Endodermal cell (in vitro differentiated cells): ENCODE results near the gene C9orf50. TPM values are rescaled to one million over a fixed set of nuclear protein-coding genes. Genes with fewer than 3 reads are reported as not detected.
A peak's percentile ranks its signal among the peaks of the same experiment; 100 is the strongest.
"Not testable (repeated sequence)": the region's sequence is repeated elsewhere in the genome, so short reads cannot be mapped to it uniquely, and the experiment has no call there.

Experiments
- DNase-seq: peaks from one replicate; pipeline ENCODE4 v3.0.0-alpha.2; 2017
- H3K27ac ChIP-seq: 2 replicates; pipeline ENCODE4 v1.5.1; 2013; ENCODE audit warnings: mild to moderate bottlenecking, low read depth, low read length, moderate library complexity
- H3K27me3 ChIP-seq: 2 replicates; pipeline ENCODE4 v1.6.1; 2013; ENCODE audit warnings: mild to moderate bottlenecking, low read length, moderate library complexity; ENCODE audit not compliant: insufficient read depth, control insufficient read depth, poor library complexity, severe bottlenecking
- H3K36me3 ChIP-seq: 2 replicates; pipeline ENCODE4 v1.7.0; 2013; ENCODE audit warnings: mild to moderate bottlenecking, low read length, moderate library complexity; ENCODE audit not compliant: control insufficient read depth, insufficient read depth
- H3K4me1 ChIP-seq: one replicate; pipeline ENCODE4 v1.7.0; 2013; ENCODE audit warnings: low read length; ENCODE audit not compliant: control insufficient read depth, insufficient read depth
- H3K4me3 ChIP-seq: 2 replicates; pipeline ENCODE4 v1.5.1; 2013; ENCODE audit warnings: mild to moderate bottlenecking, low read length, moderate library complexity
- H3K9ac ChIP-seq: 2 replicates; pipeline ENCODE4 v1.6.1; 2013; ENCODE audit warnings: mild to moderate bottlenecking, low read length, moderate library complexity; ENCODE audit not compliant: poor library complexity, severe bottlenecking; ENCODE audit errors: extremely low read depth
- H3K9me3 ChIP-seq: 2 replicates; pipeline ENCODE4 v1.6.1; 2013; ENCODE audit warnings: mild to moderate bottlenecking, low read length, moderate library complexity; ENCODE audit not compliant: control insufficient read depth
- H3K27ac Mint-ChIP-seq: 2 replicates; pipeline ENCODE4 v1.8.0; 2020; ENCODE audit warnings: mixed read lengths
- H3K27me3 Mint-ChIP-seq: 2 replicates; pipeline ENCODE4 v1.8.0; 2021; ENCODE audit warnings: mild to moderate bottlenecking, mixed read lengths; ENCODE audit not compliant: insufficient read depth
- H3K36me3 Mint-ChIP-seq: 2 replicates; pipeline ENCODE4 v1.8.0; 2020; ENCODE audit warnings: low read depth, mixed read lengths
- H3K4me1 Mint-ChIP-seq: 2 replicates; pipeline ENCODE4 v1.8.0; 2020; ENCODE audit warnings: mixed read lengths
- H3K4me3 Mint-ChIP-seq: 2 replicates; pipeline ENCODE4 v1.8.0; 2020; ENCODE audit warnings: mild to moderate bottlenecking, moderate library complexity, mixed read lengths
- H3K9me3 Mint-ChIP-seq: 2 replicates; pipeline ENCODE4 v1.8.0; 2020; ENCODE audit warnings: mild to moderate bottlenecking, mixed read lengths
- CTCF ChIP-seq: fragments of 200-600 bp; sonication (generic); conservative IDR thresholded peaks from 2 replicates; pipeline ENCODE4 v1.5.0; 2021; ENCODE audit warnings: antibody characterized with exemption, mild to moderate bottlenecking
- WGBS, 2 experiments: methylation state at CpG; one replicate each; pipeline versions ENCODE4 v1.1.5 to v1.1.7; 2013; ENCODE audit warnings: missing lambda C conversion rate in 2 of 2, mixed read lengths in 1 of 2; ENCODE audit not compliant: insufficient coverage in 1 of 2, insufficient read length in 1 of 2; 5-methylcytosine and 5-hydroxymethylcytosine counted together
- total RNA-seq, 2 donors: library from RNA; stranded (reverse); fragmentation: NEBNext Ultra II Directional in 1 of 2; extraction: Animal tissue kit (Norgen Biotek cat#: 25700) in 1 of 2; gene quantifications; 2 replicates in 1 of 2; 3 replicates in 1 of 2; pipeline ENCODE4 v1.2.1, GENCODE V29; 2021

C9orf50 gene
- total RNA-seq, 2 donors from 2014 or later, result not detected

- no peak overlapping the region for H3K27ac Mint-ChIP-seq
- H3K4me3 Mint-ChIP-seq, result peak overlapping the region; percentile 46
- H3K27me3 ChIP-seq, result peaks cover 48% of the 10 kb centered on the region
- WGBS, 2 experiments, result 8 to 15% methylated on average over 25 to 88 of the region's 88 CpGs
- H3K4me1 ChIP-seq, result no peaks in the 10 kb centered on the region
- H3K27ac ChIP-seq, result no peak overlapping the region
- no peaks in the 10 kb centered on the region for H3K36me3 ChIP-seq
- H3K4me3 ChIP-seq, result no peak overlapping the region
- DNase-seq, result peak; percentile 65
- H3K4me1 Mint-ChIP-seq, result peaks cover 7% of the 10 kb centered on the region
- TF ChIP-seq CTCF, result no peak
- H3K36me3 Mint-ChIP-seq, result no peaks in the 10 kb centered on the region
- H3K9ac ChIP-seq, result no peak overlapping the region
- peaks cover 45% of the 10 kb centered on the region for H3K27me3 Mint-ChIP-seq
- H3K9me3 Mint-ChIP-seq, result no peaks in the 10 kb centered on the region
- no peaks in the 10 kb centered on the region for H3K9me3 ChIP-seq
Measured at GRCh38 chr9:129665814-129666520, 45.1 kb upstream of the C9orf50 start.

DNA sequence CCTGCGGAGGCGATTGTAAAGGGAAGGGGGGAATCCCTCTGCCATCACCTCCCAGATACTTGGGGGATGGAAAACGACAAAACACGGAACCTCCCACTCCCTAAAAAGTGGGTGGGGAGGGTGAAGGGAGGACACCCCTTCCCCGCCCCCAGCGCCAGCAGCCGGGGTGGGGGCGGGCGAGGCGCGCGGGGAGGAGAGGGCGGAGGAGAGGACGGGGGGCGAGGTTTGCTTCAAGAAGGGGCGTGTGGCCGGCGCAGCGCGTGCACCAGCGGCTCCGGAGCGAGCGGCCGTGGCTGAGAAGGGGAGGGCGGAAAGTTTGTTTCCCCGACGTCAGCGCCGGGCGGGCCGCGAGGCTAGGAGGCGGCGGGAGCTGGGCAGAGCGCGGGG is 44.5 kb upstream of the C9orf50 start, which contains the start of gene PRRX2:
TSS of gene PRRX2 (plus strand) at position 259 of the 387 bp plus-strand sequence. CDS start 221 bp downstream, outside the sequence.
- no peak within 1 kb of the TSS for H3K27ac Mint-ChIP-seq
- WGBS, 2 experiments, result 2 to 3% methylated on average over 5 to 35 of the region's 37 CpGs
- peaks cover 7% of the 10 kb centered on the region for H3K4me1 Mint-ChIP-seq

DNA sequence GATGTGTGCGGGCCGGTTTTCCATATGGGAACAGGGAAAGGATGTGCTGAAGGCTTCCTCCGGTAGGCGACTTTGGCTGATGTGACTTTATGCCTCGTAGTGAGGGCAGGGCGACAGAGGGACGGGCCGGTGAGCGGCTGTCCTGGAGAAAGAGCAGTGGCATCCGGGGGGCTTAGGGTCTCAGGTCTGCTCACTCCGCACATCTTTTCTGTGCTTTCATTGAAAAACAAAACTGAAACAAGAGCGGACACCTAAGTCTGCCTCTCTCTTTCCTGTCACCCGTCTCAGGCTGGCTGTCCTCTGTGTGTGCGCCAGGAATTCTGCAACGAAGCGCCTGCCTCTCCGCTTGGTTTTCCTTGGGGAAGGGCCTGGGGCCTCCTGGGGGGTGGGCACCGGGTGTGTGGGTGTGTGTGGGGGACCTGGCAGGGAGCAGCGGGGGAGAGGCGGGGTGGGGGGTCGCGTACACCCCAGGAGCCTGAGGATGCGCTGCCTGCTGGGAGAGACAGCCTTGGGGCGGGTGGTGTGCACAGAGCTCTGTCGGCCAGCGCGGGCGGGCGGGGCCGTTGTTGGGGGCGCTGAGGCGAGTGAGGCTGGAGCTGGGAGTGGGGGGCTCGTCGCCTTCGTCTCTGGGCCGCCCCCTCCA is 44.0 kb upstream of the C9orf50 start:
- Histone ChIP-seq H3K4me3 (no peak overlapping the region), H3K27ac (no peak overlapping the region), H3K9ac (no peak overlapping the region), H3K36me3 (no peaks in the 10 kb centered on the region), H3K9me3 (no peaks in the 10 kb centered on the region), H3K4me1 (no peaks in the 10 kb centered on the region), H3K27me3 (peaks cover 52% of the 10 kb centered on the region)
- no peaks in the 10 kb centered on the region for H3K9me3 Mint-ChIP-seq
- DNase-seq, result peak; percentile 73
- H3K36me3 Mint-ChIP-seq, result no peaks in the 10 kb centered on the region
- 10 to 32% methylated on average over 11 to 35 of the region's 36 CpGs for WGBS, 2 experiments
- H3K27me3 Mint-ChIP-seq, result peaks cover 53% of the 10 kb centered on the region
- peak overlapping the region; percentile 45 for H3K4me3 Mint-ChIP-seq
- no peak overlapping the region for H3K27ac Mint-ChIP-seq
- H3K4me1 Mint-ChIP-seq, result peaks cover 6% of the 10 kb centered on the region
- no peak for TF ChIP-seq CTCF

More for the DNA sequence above, 44.5 kb upstream of the C9orf50 start, which contains the start of gene PRRX2:
- Histone ChIP-seq H3K27ac (no peak within 1 kb of the TSS), H3K9me3 (no peaks in the 10 kb centered on the region), H3K9ac (no peak within 1 kb of the TSS), H3K4me3 (no peak within 1 kb of the TSS), H3K4me1 (no peaks in the 10 kb centered on the region), H3K36me3 (no peaks in the 10 kb centered on the region), H3K27me3 (peaks cover 52% of the 10 kb centered on the region)
- Mint-ChIP-seq H3K27me3 (peaks cover 49% of the 10 kb centered on the region), H3K9me3 (no peaks in the 10 kb centered on the region), H3K36me3 (no peaks in the 10 kb centered on the region), H3K4me3 (peak within 1 kb of the TSS; percentile 46)
- TF ChIP-seq CTCF, result no peak
- peak; percentile 85 for DNase-seq

- not testable (repeated sequence) for H3K27ac ChIP-seq, H3K27ac Mint-ChIP-seq, H3K9me3 Mint-ChIP-seq, H3K4me3 Mint-ChIP-seq, DNase-seq, H3K4me1 ChIP-seq, H3K36me3 Mint-ChIP-seq, H3K4me1 Mint-ChIP-seq, H3K36me3 ChIP-seq, H3K9me3 ChIP-seq, H3K4me3 ChIP-seq, H3K9ac ChIP-seq
- WGBS, 2 experiments, result 91 to 96% methylated on average over 2 of the region's 3 CpGs
- H3K27me3 ChIP-seq, result peaks cover 47% of the 10 kb centered on the region
- peaks cover 50% of the 10 kb centered on the region for H3K27me3 Mint-ChIP-seq
Measured at GRCh38 chr9:129662239-129662638, 41.3 kb upstream of the C9orf50 start.
